HG02763 (cell line): ENCODE results near the gene CSTF2.

Source experiments
- ATAC-seq: cut with Tn5 transposase; IDR thresholded peaks from one replicate; pipeline ENCODE4 v1.9.1; 2021; ENCODE audit warnings: mild to moderate bottlenecking, moderate library complexity; ENCODE audit not compliant: unreplicated experiment

CSTF2 gene

DNA sequence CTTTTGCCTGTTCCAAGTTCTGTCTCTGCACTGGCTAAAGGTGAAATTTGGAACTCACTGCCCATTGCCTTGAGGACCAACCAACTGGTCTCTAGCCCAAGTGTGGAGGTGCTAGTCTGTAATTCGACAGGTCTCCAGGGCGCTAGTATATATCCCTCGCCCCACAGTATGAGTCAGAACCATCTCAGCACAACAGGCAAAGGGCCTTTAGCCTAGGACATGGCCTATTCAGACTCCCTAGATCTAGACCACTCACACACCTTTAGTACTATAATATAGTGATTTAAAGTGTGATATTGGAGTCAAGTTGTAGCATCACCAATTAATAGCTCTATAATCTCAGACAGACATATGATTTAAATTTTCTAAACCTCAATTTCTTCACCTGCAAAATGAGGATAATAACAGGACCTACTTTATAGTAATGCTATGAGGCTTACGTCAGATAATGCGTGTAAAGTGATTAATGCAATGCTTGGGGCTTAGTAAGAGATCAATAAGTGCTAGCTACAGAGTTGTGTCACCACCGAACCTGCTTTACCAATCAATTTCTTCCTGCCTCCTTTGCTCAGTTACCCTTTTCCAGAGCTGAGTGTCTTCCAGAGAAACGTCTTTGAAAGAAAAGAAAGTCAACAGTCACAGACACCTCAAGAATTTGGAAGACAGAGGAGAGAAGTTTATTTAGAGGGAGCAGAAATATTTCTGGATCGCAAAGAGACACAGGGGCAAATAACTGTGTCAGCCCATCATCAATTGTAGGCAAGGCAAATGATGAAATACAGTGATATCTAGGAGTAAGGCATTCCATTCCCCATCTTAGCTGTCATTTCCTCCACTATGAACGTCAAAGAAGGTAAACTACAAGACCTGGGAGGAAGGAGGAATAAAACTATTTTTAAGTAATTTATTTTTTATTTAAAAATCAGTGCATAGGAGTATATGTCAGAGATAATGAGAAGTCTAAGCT lies 51.7 kb downstream of the CSTF2 start:
- no peak for ATAC-seq

DNA sequence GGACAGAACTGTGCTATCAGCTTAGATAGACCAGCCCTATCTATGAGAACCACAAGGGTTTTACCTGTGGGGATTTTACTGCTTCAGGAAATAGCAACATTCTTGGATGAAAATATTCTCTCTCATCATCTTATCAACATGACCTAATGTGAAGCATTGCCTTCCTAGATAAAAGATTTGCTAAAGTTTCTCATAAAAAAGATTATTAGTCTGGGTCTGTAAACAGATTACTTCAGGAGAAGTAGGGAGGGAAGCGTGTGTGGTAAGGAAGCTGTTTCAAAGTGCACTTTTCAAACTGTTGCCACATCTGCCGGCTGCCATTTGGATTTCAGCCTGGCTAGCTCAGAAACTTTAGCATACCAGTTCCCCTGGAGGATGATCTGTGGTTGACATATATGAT lies 54.1 kb downstream of the CSTF2 start, which contains the start of gene NOX1:
TSS of gene NOX1 (minus strand) at position 35 of the 400 bp plus-strand sequence. CDS start 220 bp downstream, outside the sequence.
- ATAC-seq = no peak

DNA sequence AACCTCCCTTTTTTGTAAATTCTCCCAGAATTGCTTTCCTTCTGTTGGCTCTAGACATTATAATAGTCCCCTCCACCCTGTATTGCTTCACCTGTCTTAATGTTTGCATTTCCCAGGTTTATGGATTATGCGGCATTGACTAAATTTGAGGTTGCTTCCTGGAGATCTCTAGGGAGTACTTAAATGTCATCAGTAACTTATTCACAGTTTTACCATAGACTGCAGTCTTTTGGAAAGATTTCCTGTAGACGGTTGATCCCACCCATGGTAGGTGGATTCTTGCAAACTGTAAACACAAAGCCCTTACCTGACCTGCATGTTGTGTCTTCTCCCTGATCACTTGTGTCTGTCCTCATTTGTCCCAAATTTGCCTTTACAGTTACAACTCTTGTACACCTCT lies 60.2 kb downstream of the CSTF2 start:
- ATAC-seq = no peak

DNA sequence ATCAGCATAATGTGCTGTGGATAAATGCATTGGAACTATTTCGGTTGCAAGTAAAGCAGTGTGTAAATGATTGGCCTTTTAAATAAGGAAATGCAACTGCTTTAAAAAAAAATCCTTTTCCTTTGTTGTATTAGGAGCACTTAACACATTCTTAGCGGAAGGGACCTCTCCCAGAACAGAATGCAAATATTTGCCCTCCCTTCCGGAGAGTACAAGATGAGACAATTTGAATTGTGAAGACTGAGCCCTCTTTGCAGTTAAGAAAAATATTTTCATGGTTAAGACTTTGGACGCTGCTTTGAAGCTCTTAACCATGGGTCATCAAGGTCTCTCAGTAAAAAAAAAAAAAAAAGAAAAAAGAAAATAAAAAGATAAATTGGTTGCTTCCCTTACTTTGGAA lies 63.5 kb downstream of the CSTF2 start:
- ATAC-seq = no peak
